Stimulated activated CD8-positive, alpha-beta memory T cell treated with anti-CD3 and anti-CD28 coated beads, Interleukin-15, amount 100 ng/mL, for 4 hours (primary cell): ENCODE results near the gene KNTC1.
"Not testable (repeated sequence)": the region's sequence is repeated elsewhere in the genome, so short reads cannot be mapped to it uniquely, and the experiment has no call there.

Experiments used
- DNase-seq, 2 donors: peaks; one replicate each; pipeline ENCODE4 v3.0.0-alpha.2; 2020; ENCODE audit warnings: low read depth in 2 of 2

The KNTC1 gene, protein sequence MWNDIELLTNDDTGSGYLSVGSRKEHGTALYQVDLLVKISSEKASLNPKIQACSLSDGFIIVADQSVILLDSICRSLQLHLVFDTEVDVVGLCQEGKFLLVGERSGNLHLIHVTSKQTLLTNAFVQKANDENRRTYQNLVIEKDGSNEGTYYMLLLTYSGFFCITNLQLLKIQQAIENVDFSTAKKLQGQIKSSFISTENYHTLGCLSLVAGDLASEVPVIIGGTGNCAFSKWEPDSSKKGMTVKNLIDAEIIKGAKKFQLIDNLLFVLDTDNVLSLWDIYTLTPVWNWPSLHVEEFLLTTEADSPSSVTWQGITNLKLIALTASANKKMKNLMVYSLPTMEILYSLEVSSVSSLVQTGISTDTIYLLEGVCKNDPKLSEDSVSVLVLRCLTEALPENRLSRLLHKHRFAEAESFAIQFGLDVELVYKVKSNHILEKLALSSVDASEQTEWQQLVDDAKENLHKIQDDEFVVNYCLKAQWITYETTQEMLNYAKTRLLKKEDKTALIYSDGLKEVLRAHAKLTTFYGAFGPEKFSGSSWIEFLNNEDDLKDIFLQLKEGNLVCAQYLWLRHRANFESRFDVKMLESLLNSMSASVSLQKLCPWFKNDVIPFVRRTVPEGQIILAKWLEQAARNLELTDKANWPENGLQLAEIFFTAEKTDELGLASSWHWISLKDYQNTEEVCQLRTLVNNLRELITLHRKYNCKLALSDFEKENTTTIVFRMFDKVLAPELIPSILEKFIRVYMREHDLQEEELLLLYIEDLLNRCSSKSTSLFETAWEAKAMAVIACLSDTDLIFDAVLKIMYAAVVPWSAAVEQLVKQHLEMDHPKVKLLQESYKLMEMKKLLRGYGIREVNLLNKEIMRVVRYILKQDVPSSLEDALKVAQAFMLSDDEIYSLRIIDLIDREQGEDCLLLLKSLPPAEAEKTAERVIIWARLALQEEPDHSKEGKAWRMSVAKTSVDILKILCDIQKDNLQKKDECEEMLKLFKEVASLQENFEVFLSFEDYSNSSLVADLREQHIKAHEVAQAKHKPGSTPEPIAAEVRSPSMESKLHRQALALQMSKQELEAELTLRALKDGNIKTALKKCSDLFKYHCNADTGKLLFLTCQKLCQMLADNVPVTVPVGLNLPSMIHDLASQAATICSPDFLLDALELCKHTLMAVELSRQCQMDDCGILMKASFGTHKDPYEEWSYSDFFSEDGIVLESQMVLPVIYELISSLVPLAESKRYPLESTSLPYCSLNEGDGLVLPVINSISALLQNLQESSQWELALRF (N-terminal part only)

DNA sequence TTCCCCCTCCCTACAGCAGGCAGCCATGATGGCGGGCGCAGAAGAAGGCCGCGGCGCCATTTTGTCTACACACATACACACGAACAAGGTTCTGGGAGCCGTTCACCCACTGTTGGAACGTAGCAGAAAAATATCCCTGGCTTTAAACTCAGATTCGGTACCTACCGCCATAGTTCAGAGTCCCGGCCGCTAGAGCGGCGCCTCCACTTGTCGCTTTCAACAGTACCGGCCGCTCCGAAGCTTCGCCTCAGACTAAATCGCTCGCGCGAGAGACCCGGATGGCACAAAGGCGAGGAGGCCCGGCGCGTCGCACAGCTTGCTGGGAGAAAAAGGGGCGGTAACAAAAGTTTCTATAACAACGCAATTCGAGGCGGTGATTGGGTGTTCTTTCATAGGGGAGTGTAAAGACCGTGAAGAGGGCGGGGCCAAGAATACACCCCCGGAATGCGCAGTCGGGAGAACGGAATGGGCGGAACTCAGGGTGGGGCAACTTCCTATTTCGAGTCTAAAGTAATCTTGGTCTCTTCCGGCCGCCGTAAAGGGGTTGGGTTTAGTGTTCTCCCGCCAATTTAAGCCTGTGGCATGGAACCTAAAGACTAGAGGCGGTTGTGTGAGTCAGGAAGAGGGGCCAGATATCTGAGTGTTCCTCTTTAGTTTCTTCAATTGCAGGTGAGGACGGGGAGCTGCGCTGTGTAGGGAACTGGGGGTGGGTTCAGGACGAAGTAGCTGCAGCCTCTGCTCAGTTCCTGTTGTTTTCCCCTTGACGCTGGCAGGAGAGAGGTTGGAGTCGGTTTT lies at the start of gene KNTC1, which contains the start of gene RSRC2:
Gene KNTC1 (plus strand): TSS at position 567 of the 795 bp plus-strand sequence. CDS start 2,815 bp downstream, outside the sequence.
Gene RSRC2 (minus strand): TSS at position 254 of the 795 bp plus-strand sequence. CDS start 83 bp downstream, at position 171.
- peak; percentile 92 to 97 for DNase-seq

DNA sequence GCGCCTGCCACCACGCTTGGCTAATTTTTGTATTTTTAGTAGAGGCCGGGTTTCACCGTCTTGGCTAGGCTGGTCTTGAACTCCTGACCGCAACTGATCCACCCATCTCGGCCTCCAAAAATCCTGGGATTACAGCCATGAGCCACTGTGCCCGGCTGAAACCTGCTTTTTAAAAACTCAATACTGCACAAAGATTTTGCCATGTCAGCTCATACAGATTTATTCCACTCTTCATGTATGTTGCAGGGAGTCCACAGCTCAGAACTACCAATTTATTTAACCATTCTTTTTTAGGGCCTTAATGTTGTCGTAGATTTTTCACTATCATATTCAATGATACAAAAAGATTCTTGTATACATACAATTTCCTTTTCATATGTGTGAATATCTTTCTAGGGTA lies 46.3 kb upstream of the KNTC1 start:
- no peak for DNase-seq

DNA sequence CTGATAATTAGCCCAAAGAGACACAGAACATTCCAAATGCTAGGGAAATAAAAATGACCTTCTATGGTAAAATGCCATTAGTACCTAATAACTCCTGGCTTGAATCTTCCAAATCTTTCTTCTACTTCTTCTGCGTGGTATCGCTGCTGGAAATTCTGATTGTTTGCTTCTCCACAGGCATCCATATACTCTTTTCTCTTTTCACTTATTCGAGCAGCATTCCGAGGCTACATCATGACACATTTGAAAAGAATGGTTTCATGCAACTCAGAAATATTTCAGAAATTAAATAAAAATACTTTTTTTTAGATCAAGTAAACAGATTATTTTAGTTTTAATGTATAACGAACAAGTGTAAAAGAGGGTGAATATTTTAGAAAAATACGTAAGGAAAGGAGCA lies 45.2 kb upstream of the KNTC1 start:
- no peak for DNase-seq

DNA sequence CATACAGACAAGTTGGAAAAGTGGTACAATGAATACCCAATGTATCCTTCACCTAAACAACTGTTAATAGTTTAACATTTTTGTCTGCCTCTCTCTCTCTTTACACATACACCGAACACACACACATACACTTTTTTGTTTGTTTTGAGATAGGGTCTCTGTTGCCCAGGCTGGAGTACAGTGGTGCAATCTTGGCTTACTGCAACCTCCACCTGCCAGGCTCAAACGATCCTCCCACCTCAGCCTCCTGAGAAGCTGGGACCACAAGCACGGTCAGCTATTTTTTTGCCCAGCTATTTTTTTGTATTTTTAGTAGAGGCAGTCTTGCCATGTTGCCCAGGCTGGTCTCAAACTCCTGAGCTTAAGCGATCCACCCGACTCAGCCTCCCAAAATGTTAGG lies 43.1 kb upstream of the KNTC1 start:
- no peak for DNase-seq

DNA sequence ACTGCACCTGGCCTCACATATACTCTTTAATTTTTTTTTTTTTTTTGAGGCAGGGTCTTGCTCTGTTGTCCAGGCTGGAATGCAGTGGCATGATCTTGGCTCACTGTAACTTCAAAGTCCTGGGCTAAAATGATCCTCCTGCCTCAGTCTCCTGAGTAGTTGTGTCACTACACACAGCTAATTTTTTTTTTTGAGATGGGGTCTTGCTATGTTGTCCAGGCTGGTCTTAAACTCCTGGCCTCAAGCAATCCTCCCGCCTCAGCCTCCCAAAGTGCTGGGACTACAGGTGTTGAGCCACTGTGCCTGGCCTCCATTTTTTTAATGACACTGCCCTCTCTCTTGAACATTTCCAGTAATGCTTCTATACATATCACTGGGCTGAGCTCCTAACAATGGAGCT lies 42.7 kb upstream of the KNTC1 start:
- not testable (repeated sequence) for DNase-seq

DNA sequence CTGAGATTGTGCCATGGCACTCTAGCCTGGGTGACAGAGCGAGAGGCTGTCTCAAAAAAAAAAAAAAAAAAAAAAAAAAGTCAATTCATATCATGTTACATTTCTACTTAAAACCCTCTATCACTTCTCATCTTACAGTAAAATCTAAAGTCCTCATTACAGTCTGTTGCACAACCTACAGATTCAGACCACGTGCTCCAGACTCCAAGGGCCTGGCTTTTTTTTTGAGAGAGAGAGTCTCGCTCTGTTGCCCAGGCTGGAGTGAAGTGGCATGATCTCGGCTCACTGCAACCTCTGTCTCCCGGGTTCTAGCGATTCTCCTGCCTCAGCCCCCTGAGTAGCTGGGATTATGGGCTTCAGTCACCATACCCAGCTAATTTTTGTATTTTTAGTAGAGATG lies 40.7 kb upstream of the KNTC1 start:
- not testable (repeated sequence) for DNase-seq

DNA sequence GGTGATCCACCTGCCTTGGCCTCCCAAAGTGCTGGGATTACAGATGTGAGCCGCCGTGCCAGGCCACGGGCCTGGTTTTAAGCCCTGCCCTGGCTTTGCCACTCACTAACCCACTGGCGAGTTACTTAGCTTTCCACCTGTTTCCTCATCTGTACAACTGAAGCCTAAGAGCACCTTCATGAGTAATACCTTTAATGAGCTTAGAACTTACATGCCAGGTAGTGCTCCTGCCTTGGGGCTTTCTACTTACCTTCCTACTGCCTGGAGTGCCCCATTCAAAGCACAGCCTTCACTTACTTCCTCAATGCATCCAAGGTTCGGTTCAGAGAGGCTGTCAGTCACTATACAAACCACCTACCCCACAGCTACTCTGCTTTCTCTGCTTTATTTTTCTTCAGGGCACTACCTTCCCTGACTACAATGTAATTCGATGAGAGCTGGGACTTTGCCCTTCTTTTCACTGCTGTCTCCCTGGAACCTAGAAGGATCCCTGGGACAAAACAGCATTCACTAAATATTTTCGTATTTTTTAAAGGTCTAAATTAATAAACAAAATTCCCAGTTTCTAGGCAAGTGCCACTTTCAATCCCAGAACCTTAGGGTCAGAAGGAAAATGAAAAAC lies 40.1 kb upstream of the KNTC1 start:
- DNase-seq = no peak

DNA sequence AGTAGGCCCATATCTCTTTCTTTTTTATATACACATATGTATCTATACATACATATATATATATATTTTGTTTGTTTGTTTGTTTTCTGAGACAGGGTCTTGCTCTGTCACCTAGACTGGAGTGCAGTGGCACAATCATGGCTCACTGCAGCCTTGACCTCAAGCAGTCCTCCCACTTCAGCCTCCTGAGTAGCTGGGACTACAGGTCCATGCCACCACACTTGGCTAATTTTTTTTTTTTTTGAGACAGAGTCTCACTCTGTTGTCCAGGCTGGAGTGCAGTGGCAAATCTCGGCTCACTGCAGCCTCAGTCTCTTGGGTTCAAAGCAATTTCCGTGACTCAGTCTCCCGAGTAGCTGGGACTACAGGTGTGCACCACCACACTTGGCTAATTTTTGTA lies 39.2 kb upstream of the KNTC1 start:
- not testable (repeated sequence) for DNase-seq

DNA sequence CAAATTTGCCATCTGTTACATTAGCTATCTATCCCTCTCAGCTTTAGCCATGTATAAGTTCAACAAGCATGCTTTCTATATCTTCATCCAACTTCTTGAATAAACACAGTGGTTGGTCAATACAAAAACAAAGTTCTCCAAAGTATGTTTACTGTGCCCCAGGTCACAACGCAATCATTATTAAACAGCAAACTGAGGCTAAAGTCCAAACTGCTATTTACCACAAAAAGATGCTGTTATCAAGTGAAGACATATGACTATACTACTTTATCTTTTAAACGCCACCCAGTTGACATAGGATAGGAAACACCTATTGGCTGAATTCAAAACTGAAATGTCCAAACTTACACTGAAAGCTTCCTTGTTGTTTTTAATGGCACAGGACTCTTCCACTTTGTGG lies 38.0 kb upstream of the KNTC1 start:
- no peak for DNase-seq

DNA sequence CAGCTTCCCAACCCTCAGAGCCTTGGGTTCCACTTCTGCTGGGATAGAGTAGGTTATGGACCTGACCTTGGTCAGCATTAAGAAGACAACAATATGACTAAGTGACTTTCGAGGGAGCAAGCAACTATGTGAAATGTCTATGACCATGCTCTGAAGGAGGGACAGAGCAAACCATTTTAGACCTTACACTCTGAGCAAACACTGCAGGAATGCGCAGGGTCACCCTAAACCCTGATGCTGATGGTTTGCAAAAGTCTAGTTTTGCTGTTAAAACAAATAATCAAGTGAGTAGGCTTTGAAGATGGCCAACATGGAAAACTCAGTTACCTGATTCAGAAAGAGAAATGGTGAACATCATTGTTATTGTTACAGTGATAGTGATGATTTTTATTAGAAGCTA lies 35.1 kb upstream of the KNTC1 start:
- DNase-seq = no peak

DNA sequence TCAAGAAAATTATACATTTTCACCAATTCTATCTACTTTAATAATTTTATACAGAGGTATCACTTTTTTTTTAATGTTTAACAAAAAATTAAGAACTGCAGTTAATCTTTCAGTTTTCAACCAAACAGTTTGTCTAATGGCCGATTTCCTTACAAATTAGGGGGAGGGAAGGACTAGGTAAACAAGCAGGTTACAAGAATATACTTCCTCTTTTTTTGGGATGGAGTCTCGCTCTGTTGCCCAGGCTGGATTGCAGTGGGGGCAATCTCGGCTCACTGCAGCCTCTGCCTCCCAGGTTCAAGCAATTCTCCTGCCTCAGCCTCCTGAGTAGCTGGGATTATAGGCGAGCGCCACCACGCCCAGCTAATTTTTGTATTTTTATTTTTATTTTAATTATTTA lies 33.8 kb upstream of the KNTC1 start:
- DNase-seq = not testable (repeated sequence)

DNA sequence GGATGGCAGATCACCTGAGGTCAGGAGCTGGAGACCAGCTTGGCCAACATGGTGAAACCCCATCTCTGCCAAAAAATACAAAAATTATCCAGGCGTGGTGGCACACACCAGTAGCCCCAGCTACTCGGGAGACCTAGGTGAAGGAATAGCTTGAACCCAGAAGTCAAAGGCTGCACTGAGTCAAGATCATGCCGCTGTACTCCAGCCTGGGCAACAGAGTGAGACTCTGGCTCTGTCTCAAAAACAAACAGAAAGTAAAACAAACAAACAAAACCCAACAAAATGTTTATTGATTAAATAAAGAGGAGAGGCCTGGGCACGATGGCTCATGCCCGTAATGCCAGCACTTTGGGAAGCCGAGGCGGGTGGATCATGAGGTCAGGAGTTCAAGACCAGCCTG lies 31.8 kb upstream of the KNTC1 start:
- DNase-seq = no peak

DNA sequence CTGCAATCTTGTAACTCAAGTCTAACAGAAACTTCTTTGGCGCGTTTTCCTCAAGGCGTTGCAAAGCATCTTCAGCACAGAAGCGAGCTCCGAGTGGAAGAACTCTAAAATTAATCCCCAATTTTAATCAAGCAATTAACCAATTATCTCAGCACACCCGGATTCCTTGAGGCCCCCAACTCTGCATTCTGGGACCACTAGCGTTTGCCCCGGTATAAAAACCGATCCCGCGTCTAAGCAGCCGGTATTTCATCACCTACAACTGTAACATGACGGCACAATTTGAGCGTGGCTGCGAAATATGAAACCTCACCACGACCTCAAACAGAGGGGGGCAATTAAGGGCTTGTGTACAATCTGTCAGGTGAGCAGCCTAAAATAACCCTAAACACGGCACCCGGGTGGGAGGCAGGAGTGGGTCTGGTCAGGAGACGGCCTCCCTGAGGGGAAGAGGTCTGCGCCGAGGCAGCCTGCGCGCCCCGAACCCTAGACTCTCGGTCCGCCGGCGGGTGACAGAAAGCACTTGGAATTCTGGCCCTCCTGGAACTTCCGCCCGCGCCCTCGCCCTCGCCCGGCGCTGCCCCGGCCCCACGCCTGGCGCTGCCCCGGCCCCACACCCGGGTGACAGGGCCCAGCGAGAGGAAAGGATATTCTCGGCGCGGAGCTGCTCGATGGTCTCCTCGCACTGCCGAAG lies 26.9 kb upstream of the KNTC1 start:
- DNase-seq = peak; percentile 9 to 11

DNA sequence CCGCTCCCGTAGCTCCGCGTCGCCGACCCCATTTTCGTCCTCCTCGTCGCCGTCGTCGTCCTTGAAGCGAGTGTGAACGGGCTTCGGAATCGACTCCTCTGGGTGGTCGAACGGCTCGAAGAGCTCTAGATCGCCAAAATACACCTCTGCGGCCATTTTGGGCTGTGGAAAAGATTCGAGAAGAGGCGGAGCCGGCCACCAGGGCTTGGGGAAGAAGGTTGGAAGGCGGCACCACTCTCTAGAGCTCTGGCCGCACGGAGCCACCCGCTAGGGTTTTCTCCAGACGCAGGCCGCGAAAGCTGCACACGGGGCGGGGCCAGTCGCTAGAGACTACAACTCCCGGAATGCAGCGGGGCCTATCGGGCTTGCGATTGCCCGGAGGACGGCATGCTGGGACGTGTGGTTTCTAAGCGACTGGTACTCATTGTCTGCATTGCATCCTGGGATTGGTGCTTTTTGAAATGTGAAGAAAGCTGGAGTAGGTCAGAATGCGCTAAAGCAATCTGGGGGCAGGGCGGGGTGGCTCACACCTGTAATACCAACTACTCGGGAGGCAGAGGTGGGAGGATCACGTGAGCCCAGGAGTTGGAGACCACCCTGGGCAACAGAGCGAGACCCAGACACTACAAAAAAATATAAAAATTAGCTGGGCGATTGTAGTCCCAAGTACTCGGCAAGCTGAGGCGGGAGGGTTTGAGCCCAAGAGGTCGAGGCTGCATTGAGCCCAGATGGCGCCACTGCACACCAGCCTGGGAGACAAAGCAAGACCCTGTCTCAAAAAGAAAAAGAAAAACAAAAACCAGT lies 26.2 kb upstream of the KNTC1 start, which contains the start of gene ZCCHC8:
Gene ZCCHC8 (minus strand): TSS at position 248 of the 804 bp plus-strand sequence. CDS start 92 bp downstream, at position 156.
- peak; percentile 91 to 92 for DNase-seq

DNA sequence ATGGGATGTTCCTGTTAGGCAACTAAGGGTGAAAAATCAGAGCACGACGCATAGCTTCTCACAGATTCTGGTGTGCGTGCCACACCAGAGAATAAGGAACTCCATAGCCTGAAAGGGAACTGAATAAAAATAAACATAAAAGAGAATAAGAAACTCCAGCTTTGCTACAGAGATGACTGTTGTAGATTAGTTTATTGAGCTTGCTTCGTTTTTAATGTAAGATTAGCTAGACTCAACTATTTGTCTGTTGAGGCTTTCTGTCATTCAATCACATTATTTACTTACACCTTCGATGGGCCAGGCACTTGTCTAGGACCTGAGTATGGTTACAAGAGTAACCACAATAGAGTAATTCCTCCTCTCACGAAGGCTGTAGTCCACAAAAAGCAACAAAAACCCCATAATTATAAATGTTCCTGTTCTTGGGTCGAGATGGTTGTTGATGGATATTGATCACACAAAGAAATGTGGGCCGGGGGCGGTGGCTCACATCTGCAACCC lies 25.5 kb upstream of the KNTC1 start:
- no peak for DNase-seq

DNA sequence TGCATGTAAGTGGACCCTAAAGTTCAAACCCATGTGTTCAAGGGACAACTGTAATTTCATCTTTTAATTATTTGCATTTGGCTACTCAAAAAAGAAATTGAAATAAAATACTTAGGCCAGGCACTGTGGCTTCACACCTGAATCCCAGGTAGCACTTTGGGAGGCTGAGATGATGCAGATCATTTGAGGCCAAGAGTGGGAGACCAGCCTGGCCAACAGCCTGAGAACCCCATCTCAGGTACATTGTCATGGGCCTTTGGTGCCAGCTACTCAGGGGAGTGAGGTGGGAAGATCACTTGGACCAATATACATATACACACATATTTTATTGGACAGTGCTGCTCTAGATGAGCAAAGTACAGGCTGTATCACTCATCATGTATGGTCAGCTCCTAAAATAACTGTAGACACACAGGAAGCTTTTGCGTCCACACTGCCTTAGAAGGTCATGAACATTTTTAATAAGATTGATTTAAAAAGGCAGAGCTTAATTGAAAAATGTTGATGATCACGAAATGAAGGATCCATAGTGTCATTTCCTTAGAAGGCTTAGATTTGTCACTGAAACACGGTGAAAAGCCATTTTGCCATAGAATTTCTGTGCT lies 23.8 kb upstream of the KNTC1 start:
- DNase-seq = no peak

DNA sequence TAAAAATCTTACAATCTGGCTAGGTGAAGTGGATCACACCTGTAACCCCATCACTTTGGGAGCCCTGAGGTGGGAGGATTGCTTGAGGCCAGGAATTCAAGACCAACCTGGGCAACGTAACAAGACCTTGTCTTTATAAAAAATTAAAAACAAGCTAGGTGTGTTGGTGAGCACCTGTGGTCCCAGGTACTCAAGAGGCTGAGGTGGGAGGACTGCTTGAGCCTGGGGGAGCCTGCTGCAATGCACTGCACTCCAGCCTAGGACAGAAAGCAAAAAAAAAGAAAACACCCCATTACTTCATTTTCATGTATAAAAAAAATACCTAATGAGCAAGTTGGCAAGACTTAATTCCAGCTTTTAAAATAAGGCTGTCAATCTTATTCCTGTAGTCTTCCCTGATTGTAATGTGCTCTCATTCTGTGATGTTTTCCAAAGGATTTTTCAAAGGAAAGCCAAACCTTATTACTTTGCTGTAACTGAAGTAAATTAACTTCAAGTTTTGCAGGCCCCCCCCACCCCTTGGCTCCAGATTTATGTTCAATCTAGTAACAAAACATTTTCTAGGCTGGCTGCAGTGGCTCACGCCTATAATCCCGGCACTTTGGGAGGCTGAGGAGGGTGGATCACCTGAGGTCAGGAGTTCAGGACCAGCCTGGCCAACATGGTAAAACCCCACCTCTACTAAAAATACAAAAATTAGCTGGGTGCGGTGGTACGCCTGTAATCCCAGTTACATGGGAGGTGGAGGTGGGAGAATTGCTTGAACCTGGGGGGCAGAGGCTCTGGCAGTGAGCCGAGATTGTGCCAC lies 23.1 kb upstream of the KNTC1 start:
- DNase-seq = no peak
